SU-DHL-6 (cell line): ENCODE data around the gene CDH11.

Source experiments
- CTCF ChIP-seq: fragments of 200-600 bp; sonication (generic); IDR thresholded peaks from one replicate; pipeline ENCODE4 v1.5.1; 2017; ENCODE audit warnings: antibody characterized with exemption, mild to moderate bottlenecking, low read length, moderate library complexity; ENCODE audit not compliant: insufficient read depth, poor library complexity, severe bottlenecking
- EZH2phosphoT487 ChIP-seq: fragments of 200-600 bp; sonication (generic), shearing (Covaris generic); conservative IDR thresholded peaks from 2 replicates; pipeline ENCODE4 v1.6.1; 2018; ENCODE audit warnings: mild to moderate bottlenecking, antibody characterized with exemption, low read length, moderate library complexity, mixed read lengths

- TF ChIP-seq CTCF (no peak), EZH2phosphoT487 (no peak)
Measured at GRCh38 chr16:65044873-65045272, 77.0 kb downstream of the CDH11 start.
